Stimulated activated CD8-positive, alpha-beta memory T cell treated with anti-CD3 and anti-CD28 coated beads, Interleukin-7, amount 100 ng/mL, for 24 hours (primary cell): ENCODE data around the gene OSBPL5.

Experiments used
- DNase-seq: peaks from one replicate; pipeline ENCODE4 v3.0.0-alpha.2; 2020; ENCODE audit warnings: low read depth

The OSBPL5 gene

GRCh38 chr11:3148255-3148989, 16.7 kb downstream of the OSBPL5 start:
- no peak for DNase-seq

GRCh38 chr11:3147626-3148025, 17.5 kb downstream of the OSBPL5 start:
- DNase-seq = no peak

GRCh38 chr11:3147257-3147619, 17.9 kb downstream of the OSBPL5 start:
- no peak for DNase-seq

- no peak for DNase-seq
Measured at GRCh38 chr11:3146612-3147256, 18.4 kb downstream of the OSBPL5 start.

GRCh38 chr11:3145206-3145520, 19.9 kb downstream of the OSBPL5 start:
- DNase-seq = no peak

DNA sequence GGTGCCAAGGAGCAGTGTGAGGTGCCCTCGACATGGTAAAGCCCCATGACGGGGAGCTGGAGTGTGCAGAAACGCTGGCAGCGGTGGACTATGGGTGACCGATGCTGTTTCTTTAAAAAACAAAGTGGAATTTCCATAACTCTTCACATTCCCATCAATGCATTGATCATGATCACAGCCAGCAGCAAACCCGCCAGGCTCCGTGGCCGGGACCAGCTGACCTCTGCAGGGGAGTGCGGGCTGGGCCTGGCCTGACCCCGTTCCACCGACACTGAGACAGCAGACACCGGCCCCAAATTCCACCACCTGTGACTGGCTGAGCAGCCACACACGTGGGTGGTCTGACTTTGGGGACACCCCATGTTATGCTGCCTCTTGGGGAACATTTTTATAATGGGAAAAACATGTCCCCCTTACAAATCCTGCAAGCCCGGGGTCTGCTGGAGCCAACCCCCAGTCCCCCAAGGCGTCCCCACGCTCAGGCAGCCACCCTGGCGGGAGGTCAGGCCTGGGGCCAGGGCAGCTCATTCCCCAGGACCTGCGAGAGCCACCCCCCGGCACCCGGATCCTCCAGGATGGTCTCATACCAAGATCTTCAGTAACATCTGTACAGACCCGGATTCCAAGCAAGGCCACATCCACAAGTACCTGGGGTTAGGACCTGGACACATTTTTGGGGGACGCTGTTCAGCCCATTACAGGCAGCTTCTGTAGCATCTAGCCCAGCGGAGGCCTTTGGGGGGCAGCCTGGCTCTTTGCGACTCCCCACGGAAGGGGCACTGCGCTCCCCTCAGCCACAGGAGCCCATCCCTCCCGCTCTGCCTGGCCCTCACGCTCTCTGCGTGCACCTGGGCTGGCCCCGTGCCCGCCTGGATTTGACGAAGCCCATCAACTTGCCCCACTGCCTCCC, 20.6 kb downstream of the OSBPL5 start:
- no peak for DNase-seq

- DNase-seq = no peak
Measured at GRCh38 chr11:3143136-3143880, 21.8 kb downstream of the OSBPL5 start.

GRCh38 chr11:3140291-3140603, 24.9 kb downstream of the OSBPL5 start:
- no peak for DNase-seq

DNA sequence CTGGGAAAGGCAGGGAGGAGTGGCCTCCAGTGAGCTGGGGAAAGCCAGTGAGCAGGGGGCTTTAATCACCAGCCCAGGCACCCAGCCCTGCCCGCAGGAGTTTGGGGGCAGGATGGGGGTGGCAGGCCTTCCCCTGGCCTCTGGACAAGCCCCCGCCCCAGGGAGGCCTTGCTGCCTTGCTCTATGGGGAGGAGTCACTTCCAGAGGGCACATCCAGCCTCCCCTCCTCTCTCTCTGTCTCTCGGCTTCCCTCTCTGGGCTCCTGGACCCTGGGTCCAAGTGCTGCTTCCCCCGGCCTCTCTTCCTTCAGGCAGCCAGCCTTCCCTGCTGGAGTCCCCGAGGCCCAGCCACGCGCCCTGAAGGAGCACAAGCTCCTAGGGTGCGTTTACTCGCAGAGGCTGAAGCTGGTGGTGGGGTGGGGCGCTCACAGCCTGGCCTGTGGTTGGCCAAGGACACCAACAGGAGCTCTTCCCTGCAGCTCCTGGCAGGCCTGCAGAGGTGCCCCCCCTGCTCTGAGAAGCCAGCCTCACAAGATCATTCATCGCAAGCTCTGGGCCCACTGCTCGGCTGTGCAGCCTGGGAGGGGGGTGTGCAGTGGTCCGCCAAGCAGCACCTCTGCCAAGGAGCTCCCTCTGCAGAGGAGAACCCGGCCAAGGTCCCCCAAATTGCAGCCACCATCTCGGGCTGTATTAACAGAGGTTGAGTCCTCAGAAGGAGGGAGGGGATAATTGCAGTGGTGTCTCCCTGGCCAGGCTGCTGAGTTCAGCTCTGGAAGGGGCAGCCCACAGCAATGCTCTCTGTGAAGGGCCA, 25.4 kb downstream of the OSBPL5 start:
- DNase-seq = no peak

DNA sequence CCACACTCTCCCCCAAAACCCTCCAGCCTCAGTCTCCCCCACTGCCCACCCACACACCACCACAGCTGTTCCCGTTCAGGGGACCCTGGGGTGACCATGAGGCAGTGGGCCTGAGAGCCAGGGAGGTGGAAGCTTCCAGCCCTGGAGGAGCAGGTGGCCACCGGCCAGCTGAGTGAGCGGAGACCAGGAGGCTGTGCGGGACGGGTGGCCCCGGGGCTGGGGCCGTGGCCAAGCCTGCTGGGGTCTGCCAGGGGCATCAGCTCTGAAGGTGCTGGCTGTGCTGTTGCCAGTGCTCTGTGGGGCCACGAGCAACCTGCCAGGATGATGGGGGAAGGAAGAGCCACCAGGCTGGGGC, 26.0 kb downstream of the OSBPL5 start:
- DNase-seq = no peak

GRCh38 chr11:3138178-3139085, 26.7 kb downstream of the OSBPL5 start:
- no peak for DNase-seq

DNA sequence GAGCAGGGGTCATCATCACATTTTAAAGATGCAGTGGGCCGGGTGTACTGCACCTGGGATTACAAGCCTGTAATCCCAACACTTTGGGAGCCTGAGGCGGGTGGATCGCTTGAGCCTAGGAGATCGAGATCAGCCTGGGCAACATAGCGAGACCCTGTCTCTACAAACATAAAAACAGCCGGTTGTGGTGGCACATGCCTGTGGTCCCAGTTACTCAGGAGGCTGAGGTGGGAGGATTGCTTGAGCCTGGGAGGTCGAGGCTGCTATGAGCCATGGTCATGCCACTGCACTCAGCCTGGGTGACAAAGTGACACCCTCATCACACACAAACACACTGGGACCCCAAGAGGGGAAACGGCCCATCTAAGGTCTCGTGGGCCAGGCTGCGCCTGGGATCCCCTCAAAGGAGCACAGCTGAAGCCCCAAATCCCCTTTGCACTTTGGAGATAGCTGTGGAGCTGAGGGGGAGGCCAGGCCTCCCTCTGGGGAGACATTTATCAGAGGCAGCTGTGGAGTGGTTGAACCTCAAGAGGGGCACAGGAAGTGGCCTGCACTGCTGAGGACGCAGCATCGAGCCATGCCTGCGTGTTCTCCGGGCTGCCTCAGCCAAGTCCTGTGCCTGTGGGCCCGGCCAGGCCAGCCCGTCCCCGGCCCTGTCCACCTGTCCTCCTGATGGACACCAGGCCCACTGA, 27.5 kb downstream of the OSBPL5 start:
- DNase-seq = no peak

DNA sequence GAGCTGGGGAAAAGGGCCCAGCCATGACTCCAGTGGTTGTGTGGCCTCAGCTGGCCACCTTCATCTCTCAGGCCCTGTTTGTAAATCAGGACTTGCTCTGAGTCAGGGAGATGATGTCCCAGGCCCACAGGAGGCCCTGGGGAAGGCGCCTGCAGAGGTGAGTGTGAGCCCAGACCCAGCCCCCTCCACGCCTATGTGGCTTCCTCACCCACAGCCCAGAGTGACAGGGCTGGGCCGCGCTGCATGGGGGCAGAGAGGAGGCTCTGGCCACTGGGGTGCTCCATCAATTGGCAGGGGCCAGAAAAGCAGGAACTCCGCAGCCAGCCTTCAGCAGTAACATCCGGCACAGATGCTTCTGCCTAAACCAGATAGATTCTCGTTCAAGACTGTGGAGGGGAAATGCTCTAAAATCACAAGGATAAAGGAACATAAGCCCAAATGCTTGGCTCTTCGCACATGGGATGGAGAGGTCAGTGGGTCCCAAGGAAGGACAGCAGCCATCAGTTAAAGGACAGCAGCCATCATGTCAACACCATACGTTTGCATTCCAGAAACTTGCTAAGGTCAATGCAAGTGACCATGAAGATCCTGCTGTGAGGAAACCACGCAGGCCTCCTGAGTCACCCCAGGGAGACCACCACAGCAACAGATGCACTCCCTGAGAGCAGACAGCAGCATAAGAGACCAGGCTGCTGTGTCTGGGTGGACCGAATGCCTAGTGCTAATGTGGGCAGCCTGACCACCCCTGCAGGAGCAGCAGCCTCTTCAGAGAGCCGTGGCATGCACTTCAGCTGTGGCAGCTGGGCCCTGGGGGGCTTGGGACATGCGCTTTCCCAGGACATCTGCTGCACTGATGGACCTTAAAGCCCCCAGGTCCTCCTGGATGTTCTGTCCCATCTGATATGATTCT, 28.3 kb downstream of the OSBPL5 start:
- no peak for DNase-seq

DNA sequence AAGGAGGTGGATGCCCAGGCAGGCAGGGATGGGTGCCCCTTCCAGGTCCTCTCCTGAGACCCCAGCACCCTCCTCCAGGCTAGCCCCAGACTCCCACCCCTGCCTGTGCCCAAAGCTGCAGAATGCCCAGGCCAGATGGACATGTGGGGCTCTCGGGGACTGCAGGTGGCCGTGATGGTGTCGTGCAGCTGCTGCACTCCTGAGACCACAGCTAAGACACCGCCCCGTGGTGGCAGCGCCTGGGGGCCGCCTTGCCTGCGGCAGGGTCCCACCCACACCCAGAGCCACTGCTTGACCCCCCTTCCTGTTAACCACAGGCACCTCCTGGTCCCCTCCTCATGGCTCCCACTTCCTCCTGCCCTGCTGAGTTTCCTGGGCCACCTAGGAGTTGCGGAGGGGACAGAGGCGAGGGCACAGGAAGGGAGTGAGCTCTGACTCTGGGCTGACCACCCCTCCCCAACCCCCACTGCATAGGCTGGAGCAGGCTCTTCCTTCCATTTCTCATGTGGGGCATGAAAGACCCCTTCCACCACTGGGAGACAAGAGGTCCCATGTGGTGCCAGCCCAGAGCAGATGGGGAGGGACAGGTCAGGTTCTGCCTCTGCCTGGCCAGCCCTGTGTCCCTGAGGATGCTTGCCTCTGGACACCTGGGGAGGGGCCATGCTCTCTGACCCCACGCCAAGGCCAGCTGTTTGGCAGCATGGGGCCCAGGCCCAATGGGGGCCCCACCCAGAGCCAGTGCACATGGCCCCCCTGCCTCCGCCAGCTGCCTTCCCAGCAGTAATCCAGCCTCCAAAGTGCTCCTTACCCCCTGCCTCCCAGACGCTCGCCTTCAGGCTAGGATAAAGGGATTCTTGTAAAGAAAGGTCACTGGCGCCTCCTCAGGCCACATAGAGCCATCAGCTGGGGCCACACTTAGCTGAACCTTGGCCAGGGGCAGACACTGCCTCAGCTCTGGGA, 29.3 kb downstream of the OSBPL5 start:
- DNase-seq = no peak

DNA sequence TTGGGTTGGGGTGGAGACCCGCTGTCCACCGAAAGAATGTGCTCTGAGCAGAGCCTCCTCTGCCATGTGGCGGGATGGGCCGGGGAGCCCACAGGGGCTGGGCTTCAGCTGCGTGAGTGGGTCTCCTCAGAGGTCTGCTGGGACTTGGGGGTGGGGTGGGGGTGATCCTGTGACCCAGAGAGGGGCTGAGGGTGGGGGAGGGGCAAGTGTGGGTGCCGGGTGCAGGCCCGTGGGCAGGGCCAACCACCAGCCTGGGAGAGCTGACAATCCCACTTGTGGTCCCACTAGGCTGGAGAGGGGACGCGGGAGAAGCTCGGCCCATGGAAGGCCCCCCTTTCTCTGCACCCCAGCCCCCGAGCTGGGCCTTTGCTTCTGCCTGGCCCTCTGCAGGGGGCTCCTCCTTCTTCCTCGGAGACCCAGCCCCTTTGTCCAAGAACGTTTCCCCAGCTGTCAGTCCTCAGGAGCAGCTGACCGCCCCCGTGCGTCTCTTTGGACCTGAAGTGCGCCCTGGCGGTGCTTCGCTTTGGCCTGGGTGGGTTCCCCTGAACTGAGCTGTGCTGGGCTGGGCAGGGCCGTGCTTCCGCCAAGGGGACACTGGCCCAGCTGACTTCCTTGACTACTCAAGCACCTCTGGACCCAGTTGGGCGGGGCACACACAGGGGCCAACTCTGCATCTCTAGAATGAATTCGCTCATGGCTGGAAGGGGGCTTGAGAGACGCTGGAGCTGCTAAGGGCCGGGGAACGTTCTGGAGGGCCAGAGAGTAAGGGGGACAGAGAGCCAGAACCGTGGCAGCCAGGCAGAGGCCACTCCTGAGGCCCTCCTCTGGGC, 30.2 kb downstream of the OSBPL5 start:
- DNase-seq = no peak

- no peak for DNase-seq
Measured at GRCh38 chr11:3134218-3134621, 30.9 kb downstream of the OSBPL5 start.
